Measurements from ENCODE around the gene SDK2. TPM values are rescaled to one million over a fixed set of nuclear protein-coding genes. Genes with fewer than 3 reads are reported as not detected.

SDK2 gene
- total and polyA plus RNA-seq, 3 experiments from 2014 or later: 0.35 to 0.54 (median 0.44) TPM

- Mint-ChIP-seq H3K27me3 (peaks cover 4 to 7% of the 10 kb centered on the region in 2 donors), H3K4me3 (no peak overlapping the region), H3K4me1 (no peaks in the 10 kb centered on the region), H3K27ac (no peak overlapping the region), H3K36me3 (no peaks in the 10 kb centered on the region), H3K9me3 (peaks cover 0 to under 1% (median 0%) of the 10 kb centered on the region in 5 donors)
- Histone ChIP-seq H3K9me3 (ENCODE audit: low read length) (no peaks in the 10 kb centered on the region), H3K27ac (ENCODE audit: low read depth, low read length) (no peak overlapping the region), H3K4me1 (ENCODE audit: insufficient read depth, low read length) (no peaks in the 10 kb centered on the region), H3K27me3 (ENCODE audit: insufficient read depth, low read length, poor library complexity, severe bottlenecking) (no peaks in the 10 kb centered on the region), H3K4me3 (ENCODE audit: low read length) (no peak overlapping the region), H3K36me3 (ENCODE audit: insufficient read depth, low read length) (no peaks in the 10 kb centered on the region)
- ChIA-PET POLR2A (no interaction called here), CTCF (no interaction called here)
- DNase-seq: no peak
These were observed 18.1 kb downstream of the SDK2 start for GRCh38 chr17:73625991-73626673.

- H3K4me1 Mint-ChIP-seq: no peaks in the 10 kb centered on the region
- CTCF ChIA-PET: no interaction called here
- H3K4me3 ChIP-seq (ENCODE audit: low read length): no peak overlapping the region
- peaks cover 0 to 3% (median 0%) of the 10 kb centered on the region in 5 donors for H3K9me3 Mint-ChIP-seq
- no peak for DNase-seq
- H3K27me3 ChIP-seq (ENCODE audit: insufficient read depth, low read length, poor library complexity, severe bottlenecking): no peaks in the 10 kb centered on the region
- peaks cover 3 to 7% of the 10 kb centered on the region in 2 donors for H3K27me3 Mint-ChIP-seq
- no peaks in the 10 kb centered on the region for H3K36me3 Mint-ChIP-seq
- peak overlapping the region in 1 of 8 donors; percentile 26 for H3K27ac Mint-ChIP-seq
- no peak overlapping the region for H3K27ac ChIP-seq (ENCODE audit: low read depth, low read length)
- no peak overlapping the region for H3K4me3 Mint-ChIP-seq
- no peaks in the 10 kb centered on the region for H3K9me3 ChIP-seq (ENCODE audit: low read length)
- POLR2A ChIA-PET: no interaction called here
- no peaks in the 10 kb centered on the region for H3K4me1 ChIP-seq (ENCODE audit: insufficient read depth, low read length)
- no peaks in the 10 kb centered on the region for H3K36me3 ChIP-seq (ENCODE audit: insufficient read depth, low read length)
These were observed 19.2 kb downstream of the SDK2 start for GRCh38 chr17:73625006-73625405.

- peaks cover 3 to 7% of the 10 kb centered on the region in 2 donors for H3K27me3 Mint-ChIP-seq
- H3K4me1 Mint-ChIP-seq: no peaks in the 10 kb centered on the region
- H3K27ac Mint-ChIP-seq: peak overlapping the region in 1 of 8 donors; percentile 26
- no peak overlapping the region for H3K4me3 ChIP-seq (ENCODE audit: low read length)
- no peaks in the 10 kb centered on the region for H3K27me3 ChIP-seq (ENCODE audit: insufficient read depth, low read length, poor library complexity, severe bottlenecking)
- ChIA-PET CTCF (no interaction called here), POLR2A (no interaction called here)
- no peak overlapping the region for H3K27ac ChIP-seq (ENCODE audit: low read depth, low read length)
- H3K4me3 Mint-ChIP-seq: no peak overlapping the region
- no peak for DNase-seq
- H3K9me3 Mint-ChIP-seq: peaks cover 0 to 6% (median 2%) of the 10 kb centered on the region in 5 donors
- H3K9me3 ChIP-seq (ENCODE audit: low read length): no peaks in the 10 kb centered on the region
- no peaks in the 10 kb centered on the region for H3K4me1 ChIP-seq (ENCODE audit: insufficient read depth, low read length)
- H3K36me3 ChIP-seq (ENCODE audit: insufficient read depth, low read length): no peaks in the 10 kb centered on the region
- H3K36me3 Mint-ChIP-seq: no peaks in the 10 kb centered on the region
These were observed 19.7 kb downstream of the SDK2 start for GRCh38 chr17:73624496-73624988.

- Histone ChIP-seq H3K27ac (ENCODE audit: low read depth, low read length) (no peak overlapping the region), H3K4me3 (ENCODE audit: low read length) (no peak overlapping the region), H3K9me3 (ENCODE audit: low read length) (no peaks in the 10 kb centered on the region), H3K4me1 (ENCODE audit: insufficient read depth, low read length) (no peaks in the 10 kb centered on the region), H3K36me3 (ENCODE audit: insufficient read depth, low read length) (no peaks in the 10 kb centered on the region), H3K27me3 (ENCODE audit: insufficient read depth, low read length, poor library complexity, severe bottlenecking) (no peaks in the 10 kb centered on the region)
- peaks cover 0 to 13% (median 8%) of the 10 kb centered on the region in 5 donors for H3K9me3 Mint-ChIP-seq
- H3K4me3 Mint-ChIP-seq: no peak overlapping the region
- no peak overlapping the region for H3K27ac Mint-ChIP-seq
- ChIA-PET POLR2A (no interaction called here), CTCF (no interaction called here)
- H3K27me3 Mint-ChIP-seq: peaks cover 3 to 7% of the 10 kb centered on the region in 2 donors
- H3K36me3 Mint-ChIP-seq: peaks cover 0 to 5% (median 0%) of the 10 kb centered on the region in 3 donors
- H3K4me1 Mint-ChIP-seq: no peaks in the 10 kb centered on the region
- no peak for DNase-seq
These were observed 20.4 kb downstream of the SDK2 start for GRCh38 chr17:73623818-73624217.

GRCh38 chr17:73623247-73623646 lies 21.0 kb downstream of the SDK2 start:
- peaks cover 0 to 5% (median 0%) of the 10 kb centered on the region in 3 donors for H3K36me3 Mint-ChIP-seq
- H3K9me3 Mint-ChIP-seq: peaks cover 5 to 18% (median 9%) of the 10 kb centered on the region in 5 donors
- Histone ChIP-seq H3K4me3 (ENCODE audit: low read length) (no peak overlapping the region), H3K9me3 (ENCODE audit: low read length) (no peaks in the 10 kb centered on the region), H3K36me3 (ENCODE audit: insufficient read depth, low read length) (no peaks in the 10 kb centered on the region), H3K27ac (ENCODE audit: low read depth, low read length) (no peak overlapping the region), H3K4me1 (ENCODE audit: insufficient read depth, low read length) (no peaks in the 10 kb centered on the region), H3K27me3 (ENCODE audit: insufficient read depth, low read length, poor library complexity, severe bottlenecking) (no peaks in the 10 kb centered on the region)
- no peak for DNase-seq
- no peak overlapping the region for H3K27ac Mint-ChIP-seq
- peaks cover 3 to 7% of the 10 kb centered on the region in 2 donors for H3K27me3 Mint-ChIP-seq
- H3K4me3 Mint-ChIP-seq: no peak overlapping the region
- H3K4me1 Mint-ChIP-seq: no peaks in the 10 kb centered on the region
- CTCF ChIA-PET: no interaction called here
- POLR2A ChIA-PET: no interaction called here

- Histone ChIP-seq H3K27me3 (ENCODE audit: insufficient read depth, low read length, poor library complexity, severe bottlenecking) (no peaks in the 10 kb centered on the region), H3K9me3 (ENCODE audit: low read length) (no peaks in the 10 kb centered on the region), H3K36me3 (ENCODE audit: insufficient read depth, low read length) (no peaks in the 10 kb centered on the region), H3K4me1 (ENCODE audit: insufficient read depth, low read length) (no peaks in the 10 kb centered on the region), H3K27ac (ENCODE audit: low read depth, low read length) (no peak overlapping the region), H3K4me3 (ENCODE audit: low read length) (no peak overlapping the region)
- peaks cover 9 to 18% (median 10%) of the 10 kb centered on the region in 5 donors for H3K9me3 Mint-ChIP-seq
- no peak for DNase-seq
- peaks cover 0 to 9% (median 0%) of the 10 kb centered on the region in 3 donors for H3K36me3 Mint-ChIP-seq
- POLR2A ChIA-PET: no interaction called here
- peaks cover 3 to 7% of the 10 kb centered on the region in 2 donors for H3K27me3 Mint-ChIP-seq
- CTCF ChIA-PET: no interaction called here
- H3K4me3 Mint-ChIP-seq: no peak overlapping the region
- no peak overlapping the region for H3K27ac Mint-ChIP-seq
- no peaks in the 10 kb centered on the region for H3K4me1 Mint-ChIP-seq
These were observed 21.9 kb downstream of the SDK2 start for GRCh38 chr17:73622381-73622780.

GRCh38 chr17:73621685-73622084 lies 22.6 kb downstream of the SDK2 start:
- Mint-ChIP-seq H3K9me3 (peaks cover 9 to 18% (median 10%) of the 10 kb centered on the region in 5 donors), H3K4me1 (no peaks in the 10 kb centered on the region), H3K36me3 (peaks cover 0 to 9% (median 0%) of the 10 kb centered on the region in 3 donors), H3K4me3 (no peak overlapping the region), H3K27me3 (peaks cover 0 to 4% of the 10 kb centered on the region in 2 donors), H3K27ac (no peak overlapping the region)
- POLR2A ChIA-PET: no interaction called here
- H3K4me3 ChIP-seq (ENCODE audit: low read length): no peak overlapping the region
- H3K27me3 ChIP-seq (ENCODE audit: insufficient read depth, low read length, poor library complexity, severe bottlenecking): no peaks in the 10 kb centered on the region
- no peaks in the 10 kb centered on the region for H3K9me3 ChIP-seq (ENCODE audit: low read length)
- DNase-seq: no peak
- H3K4me1 ChIP-seq (ENCODE audit: insufficient read depth, low read length): no peaks in the 10 kb centered on the region
- H3K36me3 ChIP-seq (ENCODE audit: insufficient read depth, low read length): no peaks in the 10 kb centered on the region
- H3K27ac ChIP-seq (ENCODE audit: low read depth, low read length): no peak overlapping the region
- CTCF ChIA-PET: no interaction called here

GRCh38 chr17:73620414-73620813 lies 23.8 kb downstream of the SDK2 start:
- no peaks in the 10 kb centered on the region for H3K4me1 ChIP-seq (ENCODE audit: insufficient read depth, low read length)
- H3K27me3 ChIP-seq (ENCODE audit: insufficient read depth, low read length, poor library complexity, severe bottlenecking): no peaks in the 10 kb centered on the region
- Mint-ChIP-seq H3K27me3 (peaks cover 0 to 4% of the 10 kb centered on the region in 2 donors), H3K9me3 (peaks cover 9 to 18% (median 10%) of the 10 kb centered on the region in 5 donors), H3K27ac (no peak overlapping the region), H3K4me3 (no peak overlapping the region), H3K36me3 (peaks cover 0 to 9% (median 0%) of the 10 kb centered on the region in 3 donors), H3K4me1 (no peaks in the 10 kb centered on the region)
- no peak overlapping the region for H3K27ac ChIP-seq (ENCODE audit: low read depth, low read length)
- no peak for DNase-seq
- H3K9me3 ChIP-seq (ENCODE audit: low read length): no peaks in the 10 kb centered on the region
- no peaks in the 10 kb centered on the region for H3K36me3 ChIP-seq (ENCODE audit: insufficient read depth, low read length)
- H3K4me3 ChIP-seq (ENCODE audit: low read length): no peak overlapping the region
- CTCF ChIA-PET: no interaction called here
- POLR2A ChIA-PET: no interaction called here

All from CD8-positive, alpha-beta memory T cell (primary cell).